ENCODE measurements around the gene NXPE4. TPM values are rescaled to one million over a fixed set of nuclear protein-coding genes. Genes with fewer than 3 reads are reported as not detected.
"Not testable (repeated sequence)": the region's sequence is repeated elsewhere in the genome, so short reads cannot be mapped to it uniquely, and the experiment has no call there.

Gene NXPE4
- total RNA-seq, 2 donors from 2014 or later: not detected

- DNase-seq (no peak), ATAC-seq (no peak)
- Histone ChIP-seq H3K9me3 (no peaks in the 10 kb centered on the region), H3K36me3 (replicated peaks in 1 of 2; ENCODE audit: insufficient read depth in 1 of 2, low read depth in 2 of 2) (no peaks in the 10 kb centered on the region), H3K27ac (no peak overlapping the region), H3K4me1 (no peaks in the 10 kb centered on the region), H3K4me3 (no peak overlapping the region), H3K27me3 (no peaks in the 10 kb centered on the region)
- intact Hi-C loops (cut with DNase I): no loop called here
- 64 to 68% methylated on average over 13 of the region's 13 CpGs for WGBS, 2 donors
- TF ChIP-seq CTCF (IDR thresholded peaks at IDR 0.05) (no peak), POLR2A (IDR thresholded peaks at IDR 0.05) (no peak)
These were observed 8.7 kb upstream of the NXPE4 start for GRCh38 chr11:114604179-114604813.

- intact Hi-C loops (cut with DNase I); H3K9me3 ChIP-seq; H3K27me3 ChIP-seq; ATAC-seq; H3K27ac ChIP-seq; DNase-seq; H3K4me1 ChIP-seq; H3K36me3 ChIP-seq (replicated peaks in 1 of 2; ENCODE audit: insufficient read depth in 1 of 2, low read depth in 2 of 2); H3K4me3 ChIP-seq: not testable (repeated sequence)
- 46 to 47% methylated on average over 7 of the region's 7 CpGs for WGBS, 2 donors
These were observed 7.6 kb upstream of the NXPE4 start for GRCh38 chr11:114603151-114603550.

GRCh38 chr11:114598461-114598860 lies 2.9 kb upstream of the NXPE4 start:
- H3K9me3 ChIP-seq: no peaks in the 10 kb centered on the region
- no peaks in the 10 kb centered on the region for H3K4me1 ChIP-seq
- DNase-seq (no peak), ATAC-seq (no peak)
- no peak overlapping the region for H3K27ac ChIP-seq
- no peak overlapping the region for H3K4me3 ChIP-seq
- intact Hi-C loops (cut with DNase I): no loop called here
- 77 to 79% methylated on average over 1 of the region's 1 CpG for WGBS, 2 donors
- H3K27me3 ChIP-seq: no peaks in the 10 kb centered on the region
- no peaks in the 10 kb centered on the region for H3K36me3 ChIP-seq (replicated peaks in 1 of 2; ENCODE audit: insufficient read depth in 1 of 2, low read depth in 2 of 2)
- TF ChIP-seq POLR2A (IDR thresholded peaks at IDR 0.05) (no peak), CTCF (IDR thresholded peaks at IDR 0.05) (no peak)

- intact Hi-C loops (cut with DNase I): no loop called here
- DNase-seq (no peak), ATAC-seq (no peak)
- H3K4me3 ChIP-seq: no peak overlapping the region
- WGBS, 2 donors: 30 to 32% methylated on average over 1 of the region's 1 CpG
- H3K9me3 ChIP-seq: no peaks in the 10 kb centered on the region
- no peaks in the 10 kb centered on the region for H3K4me1 ChIP-seq
- TF ChIP-seq POLR2A (IDR thresholded peaks at IDR 0.05) (no peak), CTCF (IDR thresholded peaks at IDR 0.05) (no peak)
- no peak overlapping the region for H3K27ac ChIP-seq
- no peaks in the 10 kb centered on the region for H3K36me3 ChIP-seq (replicated peaks in 1 of 2; ENCODE audit: insufficient read depth in 1 of 2, low read depth in 2 of 2)
- H3K27me3 ChIP-seq: no peaks in the 10 kb centered on the region
These were observed 761 bp upstream of the NXPE4 start for GRCh38 chr11:114596175-114596919.

GRCh38 chr11:114594703-114595102 lies 883 bp downstream of the NXPE4 start:
- intact Hi-C loops (cut with DNase I): no loop called here
- 39 to 47% methylated on average over 3 of the region's 3 CpGs for WGBS, 2 donors
- ATAC-seq: no peak
- Histone ChIP-seq H3K9me3 (no peaks in the 10 kb centered on the region), H3K27ac (no peak overlapping the region), H3K4me3 (no peak overlapping the region), H3K36me3 (replicated peaks in 1 of 2; ENCODE audit: insufficient read depth in 1 of 2, low read depth in 2 of 2) (no peaks in the 10 kb centered on the region), H3K4me1 (no peaks in the 10 kb centered on the region), H3K27me3 (no peaks in the 10 kb centered on the region)
- no peak for DNase-seq
- TF ChIP-seq POLR2A (IDR thresholded peaks at IDR 0.05): no peak
- no peak for TF ChIP-seq CTCF (IDR thresholded peaks at IDR 0.05)

Data from body of pancreas (tissue), 4 donors.